Measurements from ENCODE around the gene DOCK4.

GRCh38 chr7:112079122-112079521 is 127.1 kb downstream of the DOCK4 start:
- no peak for TF ChIP-seq CTCF (IDR thresholded peaks at IDR 0.05)
- no peak for TF ChIP-seq ZFX (IDR thresholded peaks at IDR 0.05; ENCODE audit: borderline replicate concordance)

All from 22Rv1 (cell line).